Ascending aorta (tissue), 2 donors: ENCODE measurements around the gene USP14. TPM values are rescaled to one million over a fixed set of nuclear protein-coding genes. Genes with fewer than 3 reads are reported as not detected.

ENCODE experiments used
- DNase-seq, 2 donors: peaks; one replicate each; pipeline ENCODE4 v3.0.0-alpha.2; 2019; ENCODE audit warnings: low spot score in 2 of 2
- H3K27ac ChIP-seq, 2 donors: fragments of 200-600 bp; sonication (generic); one replicate each; pipeline ENCODE4 v1.5.1; 2016 to 2017; ENCODE audit warnings: mild to moderate bottlenecking in 1 of 2
- H3K27me3 ChIP-seq: fragments of 200-600 bp; sonication (generic); one replicate; pipeline ENCODE4 v1.5.1; 2017
- H3K36me3 ChIP-seq, 2 donors: fragments of 200-600 bp; sonication (generic); one replicate each; pipeline ENCODE4 v1.5.1; 2016
- H3K4me1 ChIP-seq, 2 donors: fragments of 200-600 bp; sonication (generic); one replicate each; pipeline ENCODE4 v1.5.1; 2016 to 2017; ENCODE audit warnings: mild to moderate bottlenecking in 1 of 2
- H3K4me3 ChIP-seq, 2 donors: fragments of 200-600 bp; sonication (generic); one replicate each; pipeline ENCODE4 v1.5.1; 2016 to 2017; ENCODE audit warnings: mild to moderate bottlenecking in 1 of 2
- H3K9me3 ChIP-seq, 2 donors: fragments of 200-600 bp; sonication (generic); one replicate each; pipeline ENCODE4 v1.5.1; 2016
- intact Hi-C: fragments of 100-400 bp; cut with DNase I; formaldehyde crosslinking; loops from one replicate; pipeline ENCODE4 v1.15.1; 2023
- total RNA-seq: library from RNA; depleted of rRNA; stranded (reverse); fragments of >200 nt; gene quantifications from one replicate; pipeline ENCODE4 v1.1.0, GENCODE V29; 2016
- TF ChIP-seq, protein P1 (sequence below), 3 experiments: fragments of 200-600 bp in 2 of 3; fragments of 450-650 bp in 1 of 3; sonication (generic) in 2 of 3; IDR thresholded peaks; one replicate each; pipeline ENCODE4 v1.5.1; 2016 to 2019; ENCODE audit warnings: antibody characterized with exemption in 3 of 3, mild to moderate bottlenecking in 1 of 3, moderate library complexity in 1 of 3

The USP14 gene
- total RNA-seq, 1 donor from 2014 or later = 9.7 TPM

GRCh38 chr18:154151-154550 is 4.2 kb upstream of the USP14 start:
- H3K36me3 ChIP-seq = no peaks in the 10 kb centered on the region
- TF ChIP-seq, protein P1, sequence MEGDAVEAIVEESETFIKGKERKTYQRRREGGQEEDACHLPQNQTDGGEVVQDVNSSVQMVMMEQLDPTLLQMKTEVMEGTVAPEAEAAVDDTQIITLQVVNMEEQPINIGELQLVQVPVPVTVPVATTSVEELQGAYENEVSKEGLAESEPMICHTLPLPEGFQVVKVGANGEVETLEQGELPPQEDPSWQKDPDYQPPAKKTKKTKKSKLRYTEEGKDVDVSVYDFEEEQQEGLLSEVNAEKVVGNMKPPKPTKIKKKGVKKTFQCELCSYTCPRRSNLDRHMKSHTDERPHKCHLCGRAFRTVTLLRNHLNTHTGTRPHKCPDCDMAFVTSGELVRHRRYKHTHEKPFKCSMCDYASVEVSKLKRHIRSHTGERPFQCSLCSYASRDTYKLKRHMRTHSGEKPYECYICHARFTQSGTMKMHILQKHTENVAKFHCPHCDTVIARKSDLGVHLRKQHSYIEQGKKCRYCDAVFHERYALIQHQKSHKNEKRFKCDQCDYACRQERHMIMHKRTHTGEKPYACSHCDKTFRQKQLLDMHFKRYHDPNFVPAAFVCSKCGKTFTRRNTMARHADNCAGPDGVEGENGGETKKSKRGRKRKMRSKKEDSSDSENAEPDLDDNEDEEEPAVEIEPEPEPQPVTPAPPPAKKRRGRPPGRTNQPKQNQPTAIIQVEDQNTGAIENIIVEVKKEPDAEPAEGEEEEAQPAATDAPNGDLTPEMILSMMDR (IDR thresholded peaks at IDR 0.05) = no peak

GRCh38 chr18:155688-156087 is 2.7 kb upstream of the USP14 start:
- H3K9me3 ChIP-seq = no peaks in the 10 kb centered on the region
- no peaks in the 10 kb centered on the region for H3K36me3 ChIP-seq
- intact Hi-C loops = loop anchor here (5.0 kb wide), 1 partner anchor 557 kb away; the partner anchor contains the start of gene ENOSF1
- no peak overlapping the region for H3K27ac ChIP-seq
- H3K4me1 ChIP-seq = peaks cover 5 to 8% of the 10 kb centered on the region in 2 donors
- no peak overlapping the region for H3K4me3 ChIP-seq
- no peaks in the 10 kb centered on the region for H3K27me3 ChIP-seq
- TF ChIP-seq, protein P1 (IDR thresholded peaks at IDR 0.05) = no peak
- no peak for DNase-seq

More at GRCh38 chr18:154151-154550, 4.2 kb upstream of the USP14 start:
- H3K27me3 ChIP-seq = no peaks in the 10 kb centered on the region
- DNase-seq = no peak
- no peak overlapping the region for H3K4me3 ChIP-seq
- intact Hi-C loops = no loop called here
- H3K4me1 ChIP-seq = peaks cover 0 to under 1% of the 10 kb centered on the region in 2 donors
- no peak overlapping the region for H3K27ac ChIP-seq
- H3K9me3 ChIP-seq = no peaks in the 10 kb centered on the region

DNA sequence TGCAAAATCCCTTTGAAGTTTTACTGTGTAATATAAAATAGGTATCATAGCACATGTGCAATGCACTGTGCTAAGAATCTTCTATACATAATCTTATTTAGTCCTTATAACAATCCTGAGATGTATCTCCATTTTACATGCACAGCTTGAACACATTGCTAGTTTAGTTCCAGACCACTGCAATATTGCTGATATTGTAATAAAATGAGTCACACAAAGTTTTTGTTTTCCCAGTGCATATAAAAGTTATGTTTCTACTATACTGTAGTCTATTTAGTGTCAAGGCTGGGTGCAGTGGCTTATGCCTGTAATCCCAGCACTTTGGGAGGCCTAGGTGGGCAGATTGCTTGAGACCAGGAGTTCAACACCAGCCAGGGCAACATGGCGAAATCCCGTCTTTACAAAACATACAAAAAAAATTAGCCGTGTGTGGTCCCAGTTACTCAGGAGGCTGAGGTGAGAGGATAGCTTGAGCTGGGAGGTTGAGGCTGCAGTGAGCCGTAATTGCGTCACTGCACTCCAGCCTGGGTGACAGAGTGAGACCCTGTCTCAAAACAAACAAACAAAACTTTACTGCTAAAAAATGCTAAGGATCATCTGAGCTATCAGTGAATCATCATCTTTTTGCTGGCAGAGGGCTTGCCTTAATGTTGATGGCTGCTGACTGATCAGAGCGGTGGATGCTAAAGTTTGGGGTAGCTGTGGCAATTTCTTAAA is 1.7 kb upstream of the USP14 start:
- TF ChIP-seq, protein P1 (IDR thresholded peaks at IDR 0.05) = no peak
- Histone ChIP-seq H3K9me3 (no peaks in the 10 kb centered on the region), H3K36me3 (no peaks in the 10 kb centered on the region), H3K4me3 (no peak overlapping the region), H3K27me3 (no peaks in the 10 kb centered on the region), H3K4me1 (peaks cover 5 to 11% of the 10 kb centered on the region in 2 donors), H3K27ac (no peak overlapping the region)
- no peak for DNase-seq
- intact Hi-C loops = loop anchor here (5.0 kb wide), 1 partner anchor 556 kb away; the partner anchor contains the start of gene ENOSF1

DNA sequence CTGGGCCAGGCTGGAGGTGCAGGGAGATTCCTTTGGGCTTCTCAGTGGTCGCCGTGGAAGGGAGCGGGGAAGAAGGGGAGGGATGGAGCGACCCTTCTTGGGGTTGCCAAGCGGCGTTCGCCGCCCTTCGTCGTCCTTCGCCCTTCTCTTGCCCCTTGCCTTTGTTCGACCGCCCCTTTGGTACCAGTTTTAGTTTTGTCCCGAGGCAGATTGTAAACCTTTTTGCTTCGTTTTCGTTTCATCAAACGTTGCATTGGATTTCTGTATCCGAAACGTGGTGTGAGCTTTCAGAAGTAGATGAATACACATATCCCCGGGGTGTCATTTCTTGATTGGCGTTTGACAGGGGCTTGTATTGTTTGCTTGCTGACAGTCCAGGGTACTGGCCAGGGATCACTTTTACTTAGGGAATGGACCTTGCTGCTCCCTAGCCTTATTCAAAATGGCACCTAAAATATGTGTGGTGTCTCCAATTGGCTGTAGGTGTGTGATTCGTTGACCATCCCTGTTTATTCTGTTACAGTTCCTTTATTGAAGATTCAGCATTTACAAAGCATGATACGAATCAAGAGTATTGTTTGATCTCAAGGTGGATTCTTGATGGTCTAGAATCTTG is 788 bp downstream of the USP14 start:
- Histone ChIP-seq H3K4me1 (peaks cover 5 to 11% of the 10 kb centered on the region in 2 donors), H3K27ac (peak overlapping the region; percentile 79 to 87), H3K36me3 (peaks cover 0 to 5% of the 10 kb centered on the region in 2 donors), H3K9me3 (no peaks in the 10 kb centered on the region), H3K27me3 (no peaks in the 10 kb centered on the region), H3K4me3 (peak overlapping the region; percentile 94 to 97)
- DNase-seq = no peak
- TF ChIP-seq, protein P1 (IDR thresholded peaks at IDR 0.05) = no peak
- intact Hi-C loops = loop anchor here (2.0 to 5.0 kb wide), 2 partner anchors 110 to 553 kb away; partner anchors contain the start of genes ENOSF1 and THOC1

DNA sequence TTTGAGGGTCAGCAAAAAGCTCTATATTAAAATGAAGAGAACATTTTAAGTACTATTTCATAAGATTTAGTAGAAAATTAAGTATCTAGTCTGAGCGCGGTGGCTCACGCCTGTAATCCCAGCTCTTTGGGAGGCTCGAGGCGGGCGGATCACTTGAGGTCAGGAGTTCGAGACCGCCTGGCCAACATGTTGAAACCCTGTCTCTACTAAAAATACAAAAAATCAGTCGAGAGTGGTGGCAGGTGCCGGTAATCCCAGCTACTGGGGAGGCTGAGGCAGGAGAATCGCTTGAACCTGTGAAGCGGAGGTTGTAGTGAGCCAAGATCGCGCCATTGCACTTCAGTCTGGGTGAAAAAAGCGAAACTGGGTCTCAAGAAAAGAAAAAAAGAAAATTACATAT is 1.6 kb downstream of the USP14 start:
- H3K9me3 ChIP-seq = no peaks in the 10 kb centered on the region
- TF ChIP-seq, protein P1 (IDR thresholded peaks at IDR 0.05) = no peak
- H3K36me3 ChIP-seq = peaks cover under 1 to 13% of the 10 kb centered on the region in 2 donors
- peak overlapping the region in 1 of 2 donors; percentile 94 for H3K4me3 ChIP-seq
- peaks cover 5 to 11% of the 10 kb centered on the region in 2 donors for H3K4me1 ChIP-seq
- intact Hi-C loops = loop anchor here (2.0 to 5.0 kb wide), 2 partner anchors 109 to 552 kb away; partner anchors contain the start of genes ENOSF1 and THOC1
- no peak for DNase-seq
- H3K27ac ChIP-seq = no peak overlapping the region
- H3K27me3 ChIP-seq = no peaks in the 10 kb centered on the region
